ENCODE measurements around the gene HMCN1. TPM values are rescaled to one million over a fixed set of nuclear protein-coding genes. Genes with fewer than 3 reads are reported as not detected.

HMCN1 gene
- total and polyA plus RNA-seq, 12 donors = 0.56 to 5.8 (median 2.7) TPM

- H3K36me3 ChIP-seq (replicated peaks in 1 of 2) = no peaks in the 10 kb centered on the region
- no peaks in the 10 kb centered on the region for H3K9me3 ChIP-seq (replicated peaks in 1 of 3)
- no peaks in the 10 kb centered on the region for H3K4me1 ChIP-seq (replicated peaks in 1 of 2)
- H3K4me3 ChIP-seq = no peak overlapping the region
- no peak for DNase-seq
- intact Hi-C loops (cut with DNase I) = no loop called here
- TF ChIP-seq POLR2A (IDR thresholded peaks at IDR 0.05) (no peak), CTCF (IDR thresholded peaks at IDR 0.05) (no peak)
- H3K27me3 ChIP-seq = no peaks in the 10 kb centered on the region
- no peak overlapping the region for H3K27ac ChIP-seq
- WGBS, 4 donors = 84 to 89% (median 85%) methylated on average over 4 of the region's 4 CpGs
Measured at GRCh38 chr1:185911978-185912377, 177.8 kb downstream of the HMCN1 start.

GRCh38 chr1:185912504-185912903 lies 178.3 kb downstream of the HMCN1 start:
- WGBS, 4 donors = 41 to 51% (median 41%) methylated on average over 2 of the region's 2 CpGs
- intact Hi-C loops (cut with DNase I) = no loop called here
- Histone ChIP-seq H3K27ac (no peak overlapping the region), H3K4me3 (no peak overlapping the region), H3K36me3 (replicated peaks in 1 of 2) (no peaks in the 10 kb centered on the region), H3K9me3 (replicated peaks in 1 of 3) (no peaks in the 10 kb centered on the region), H3K27me3 (no peaks in the 10 kb centered on the region), H3K4me1 (replicated peaks in 1 of 2) (no peaks in the 10 kb centered on the region)
- no peak for TF ChIP-seq CTCF (IDR thresholded peaks at IDR 0.05)
- no peak for TF ChIP-seq POLR2A (IDR thresholded peaks at IDR 0.05)
- DNase-seq = no peak

GRCh38 chr1:185914089-185914488 lies 179.9 kb downstream of the HMCN1 start:
- Histone ChIP-seq H3K4me3 (no peak overlapping the region), H3K36me3 (replicated peaks in 1 of 2) (no peaks in the 10 kb centered on the region), H3K4me1 (replicated peaks in 1 of 2) (no peaks in the 10 kb centered on the region), H3K27ac (no peak overlapping the region), H3K27me3 (no peaks in the 10 kb centered on the region), H3K9me3 (replicated peaks in 1 of 3) (no peaks in the 10 kb centered on the region)
- TF ChIP-seq CTCF (IDR thresholded peaks at IDR 0.05) = no peak
- no peak for TF ChIP-seq POLR2A (IDR thresholded peaks at IDR 0.05)
- 41 to 62% (median 53%) methylated on average over 1 of the region's 1 CpG for WGBS, 4 donors
- intact Hi-C loops (cut with DNase I) = no loop called here
- DNase-seq = no peak

GRCh38 chr1:185916861-185917260 lies 182.7 kb downstream of the HMCN1 start:
- Histone ChIP-seq H3K27ac (no peak overlapping the region), H3K9me3 (replicated peaks in 1 of 3) (no peaks in the 10 kb centered on the region), H3K27me3 (no peaks in the 10 kb centered on the region), H3K4me1 (replicated peaks in 1 of 2) (no peaks in the 10 kb centered on the region), H3K36me3 (replicated peaks in 1 of 2) (no peaks in the 10 kb centered on the region), H3K4me3 (no peak overlapping the region)
- intact Hi-C loops (cut with DNase I) = no loop called here
- DNase-seq = no peak
- no peak for TF ChIP-seq CTCF (IDR thresholded peaks at IDR 0.05)
- TF ChIP-seq POLR2A (IDR thresholded peaks at IDR 0.05) = no peak

All from adrenal gland (tissue), 12 donors.